Heart left ventricle (tissue), 16 donors: Measurements from ENCODE around the gene PDE6A. TPM values are rescaled to one million over a fixed set of nuclear protein-coding genes. Genes with fewer than 3 reads are reported as not detected.

ENCODE experiments used
- ATAC-seq, 4 donors: fragments of 200-7000 bp; cut with Tn5 transposase; one replicate each; pipeline ENCODE4 v1.9.1; 2020 to 2022; ENCODE audit warnings: moderate library complexity in 4 of 4, mild to moderate bottlenecking in 3 of 4, moderate number of reproducible peaks in 1 of 4
- DNase-seq, 5 donors: peaks; one replicate each; pipeline ENCODE4 v3.0.0-alpha.2; 2020
- H3K27ac ChIP-seq, 12 donors: fragments of 200-600 bp; sonication (generic) in 4 of 12; one replicate each; pipeline versions ENCODE4 v1.5.0 to v1.8.0; 2016 to 2022; ENCODE audit warnings: mild to moderate bottlenecking in 2 of 12
- H3K27me3 ChIP-seq, 9 donors: fragments of 200-600 bp; sonication (generic) in 2 of 9; one replicate each; pipeline versions ENCODE4 v1.5.1 to v1.8.0; 2016 to 2022; ENCODE audit warnings: mild to moderate bottlenecking in 3 of 9
- H3K36me3 ChIP-seq, 9 donors: fragments of 200-600 bp; sonication (generic) in 2 of 9; one replicate each; pipeline versions ENCODE4 v1.5.0 to v1.8.0; 2018 to 2022; ENCODE audit warnings: mild to moderate bottlenecking in 2 of 9
- H3K4me1 ChIP-seq, 12 donors: fragments of 200-600 bp; sonication (generic) in 4 of 12; one replicate each; pipeline versions ENCODE4 v1.5.0 to v1.8.0; 2016 to 2022; ENCODE audit warnings: mild to moderate bottlenecking in 3 of 12
- H3K4me3 ChIP-seq, 12 donors: fragments of 200-600 bp; sonication (generic) in 4 of 12; one replicate each; pipeline versions ENCODE4 v1.5.0 to v1.8.0; 2017 to 2022; ENCODE audit warnings: mild to moderate bottlenecking in 9 of 12, moderate library complexity in 4 of 12
- H3K9me3 ChIP-seq, 12 donors: fragments of 200-600 bp; sonication (generic) in 4 of 12; one replicate each; pipeline versions ENCODE4 v1.5.0 to v1.8.0; 2016 to 2022; ENCODE audit warnings: mild to moderate bottlenecking in 1 of 12
- POLR2A ChIP-seq, 2 donors: fragments of 450-650 bp; IDR thresholded peaks; one replicate each; pipeline ENCODE4 v1.6.1; 2017; ENCODE audit warnings: antibody characterized with exemption in 2 of 2, mild to moderate bottlenecking in 2 of 2, moderate library complexity in 2 of 2
- WGBS, 4 donors: extraction: QIAGEN DNeasy Blood & Tissue Kit in 2 of 4; methylation state at CpG; one replicate each; pipeline versions ENCODE4 v1.1.5 to v1.1.7; 2013 to 2018; 5-methylcytosine and 5-hydroxymethylcytosine counted together
- intact Hi-C, 10 donors: fragments of 100-400 bp; cut with DNase I; formaldehyde crosslinking; loops; one replicate each; pipeline versions ENCODE4 v1.11.1 to v1.14.2; 2022
- polyA plus RNA-seq, 2 donors: library from polyadenylated mRNA; stranded (reverse); fragments of 200-250 nt; gene quantifications; one replicate each; pipeline ENCODE4 v1.2.3, GENCODE V29; 2013
- total RNA-seq, 9 donors: library from RNA; depleted of rRNA in 2 of 9; stranded (reverse); fragments of >200 nt in 2 of 9; fragmentation: NEBNext Ultra II Directional in 3 of 9; extraction: Animal tissue kit (Norgen Biotek cat#: 25700) in 3 of 9; gene quantifications; one replicate each; pipeline versions ENCODE4 v1.1.0 to v1.2.4, GENCODE V29; 2016 to 2023
- TF ChIP-seq, protein P1 (sequence below), 12 donors: fragments of 200-600 bp; sonication (generic) in 4 of 12; IDR thresholded peaks; one replicate each; pipeline versions ENCODE4 v1.5.0 to v1.8.0; 2018 to 2022; ENCODE audit warnings: antibody characterized with exemption in 12 of 12, mild to moderate bottlenecking in 5 of 12
- donor health status: ischemic (EF 13 %, LVEDD 7.1; RV severe dilation, severe dysfunction).
- donor health status: healthy with polysubstance abuse.
- donor health status: DM: no; HTN: yes; CAD: no.
- donor health status: DM: no; HTN: no; CAD: no.
- donor health status: ischemic (EF 25% LVEDD 6.9; RV normal size, moderate dysfunction).
- donor health status: ischemic (EF 25% LVEDD 5.7; RV mildly dilated, moderate dysfunction).
- donor health status: healthy.
- donor health status: DM: yes; HTN: yes; CAD: no.
- donor health status: ischemic (EF 35%, LVEDD 5.7; RV mildly dilated, moderate dysfunction).
- donor health status: nonischemic (EF 11% LVEDD 7.7; RV severe dilation, severe dysfunction).
- donor health status: DM: yes; HTN: yes; CAD: no.
- donor health status: PGD.
- donor health status: ischemic (EF 29% LVEDD 5.4; RV normal size, mild dysfunction).
- donor health status: nonischemic (EF 23%, LVEDD 6.1; RV moderate dilation, normal function).

The PDE6A gene
- total and polyA plus RNA-seq, 11 donors = 0.04 to 0.35 (median 0.11) TPM; not detected in 1

DNA sequence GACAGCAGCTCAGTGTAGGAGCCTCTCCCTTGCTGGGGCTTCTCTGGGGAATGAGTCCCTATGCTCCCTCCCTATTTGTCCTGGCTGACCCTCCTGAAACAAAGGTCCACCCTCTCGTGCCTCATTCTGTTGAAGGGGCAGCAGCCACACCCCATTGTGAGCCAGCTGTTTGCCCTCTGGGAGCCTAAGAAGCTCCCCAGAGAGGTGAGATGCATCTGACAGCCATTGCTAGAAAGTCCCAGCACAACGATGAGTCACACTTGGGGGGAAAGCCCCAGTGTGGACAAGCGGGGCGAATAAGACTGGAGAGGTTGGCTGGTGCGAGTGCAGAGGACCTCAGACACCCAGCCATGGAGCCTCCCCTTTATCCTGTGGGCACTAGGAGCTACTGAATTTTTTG, 113.1 kb downstream of the PDE6A start:
- no peak for ATAC-seq
- 61 to 71% (median 64%) methylated on average over 5 of the region's 5 CpGs for WGBS, 4 donors
- intact Hi-C loops = loop anchor here in 5 of 10 donors (5.0 to 10.0 kb wide), 3 partner anchors 131 to 383 kb away; partner anchors contain the start of gene SLC26A2 (in 1 of the 5)

DNA sequence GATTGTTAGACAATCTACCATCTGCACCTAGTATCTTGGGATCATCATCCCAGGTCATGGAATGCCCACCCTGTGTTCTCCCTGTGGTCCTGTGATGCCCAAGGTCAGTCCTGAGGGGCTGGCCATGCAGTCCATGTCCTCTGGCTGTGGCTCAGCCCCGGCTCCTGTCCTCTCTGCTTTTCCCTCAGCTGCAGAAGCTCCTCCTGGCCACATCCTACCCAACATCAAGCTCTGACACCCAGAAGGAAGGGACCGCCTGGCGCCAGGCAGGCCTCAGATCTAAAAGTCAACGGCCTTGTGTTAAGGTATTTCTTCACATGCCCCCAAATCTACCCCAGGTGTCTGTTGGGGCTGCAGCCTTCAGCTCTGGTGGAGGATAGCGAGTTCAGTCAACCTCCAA, 114.0 kb downstream of the PDE6A start:
- no peak for DNase-seq
- no peak overlapping the region for H3K4me3 ChIP-seq
- intact Hi-C loops = loop anchor here in 5 of 10 donors (5.0 to 10.0 kb wide), 3 partner anchors 132 to 384 kb away; partner anchors contain the start of gene SLC26A2 (in 1 of the 5)
- no peaks in the 10 kb centered on the region for H3K27me3 ChIP-seq
- WGBS, 4 donors = 77 to 90% (median 85%) methylated on average over 5 of the region's 5 CpGs
- TF ChIP-seq, protein P1, sequence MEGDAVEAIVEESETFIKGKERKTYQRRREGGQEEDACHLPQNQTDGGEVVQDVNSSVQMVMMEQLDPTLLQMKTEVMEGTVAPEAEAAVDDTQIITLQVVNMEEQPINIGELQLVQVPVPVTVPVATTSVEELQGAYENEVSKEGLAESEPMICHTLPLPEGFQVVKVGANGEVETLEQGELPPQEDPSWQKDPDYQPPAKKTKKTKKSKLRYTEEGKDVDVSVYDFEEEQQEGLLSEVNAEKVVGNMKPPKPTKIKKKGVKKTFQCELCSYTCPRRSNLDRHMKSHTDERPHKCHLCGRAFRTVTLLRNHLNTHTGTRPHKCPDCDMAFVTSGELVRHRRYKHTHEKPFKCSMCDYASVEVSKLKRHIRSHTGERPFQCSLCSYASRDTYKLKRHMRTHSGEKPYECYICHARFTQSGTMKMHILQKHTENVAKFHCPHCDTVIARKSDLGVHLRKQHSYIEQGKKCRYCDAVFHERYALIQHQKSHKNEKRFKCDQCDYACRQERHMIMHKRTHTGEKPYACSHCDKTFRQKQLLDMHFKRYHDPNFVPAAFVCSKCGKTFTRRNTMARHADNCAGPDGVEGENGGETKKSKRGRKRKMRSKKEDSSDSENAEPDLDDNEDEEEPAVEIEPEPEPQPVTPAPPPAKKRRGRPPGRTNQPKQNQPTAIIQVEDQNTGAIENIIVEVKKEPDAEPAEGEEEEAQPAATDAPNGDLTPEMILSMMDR (IDR thresholded peaks at IDR 0.05) = no peak
- no peak for TF ChIP-seq POLR2A (IDR thresholded peaks at IDR 0.05)
- H3K9me3 ChIP-seq = no peaks in the 10 kb centered on the region
- peaks cover 3 to 83% (median 57%) of the 10 kb centered on the region in 9 donors for H3K36me3 ChIP-seq
- no peak for ATAC-seq
- H3K27ac ChIP-seq = peak overlapping the region in 2 of 12 donors; percentile 0 to 24
- peaks cover 7 to 43% (median 29%) of the 10 kb centered on the region in 12 donors for H3K4me1 ChIP-seq

More for the DNA sequence above, 113.1 kb downstream of the PDE6A start:
- H3K27ac ChIP-seq = peak overlapping the region in 2 of 12 donors; percentile 0 to 24
- no peak for DNase-seq
- peaks cover 3 to 91% (median 65%) of the 10 kb centered on the region in 9 donors for H3K36me3 ChIP-seq
- no peak overlapping the region for H3K4me3 ChIP-seq
- TF ChIP-seq POLR2A (IDR thresholded peaks at IDR 0.05) = no peak
- TF ChIP-seq, protein P1 (IDR thresholded peaks at IDR 0.05) = no peak
- no peaks in the 10 kb centered on the region for H3K27me3 ChIP-seq
- no peaks in the 10 kb centered on the region for H3K9me3 ChIP-seq
- peaks cover 5 to 34% (median 22%) of the 10 kb centered on the region in 12 donors for H3K4me1 ChIP-seq

DNA sequence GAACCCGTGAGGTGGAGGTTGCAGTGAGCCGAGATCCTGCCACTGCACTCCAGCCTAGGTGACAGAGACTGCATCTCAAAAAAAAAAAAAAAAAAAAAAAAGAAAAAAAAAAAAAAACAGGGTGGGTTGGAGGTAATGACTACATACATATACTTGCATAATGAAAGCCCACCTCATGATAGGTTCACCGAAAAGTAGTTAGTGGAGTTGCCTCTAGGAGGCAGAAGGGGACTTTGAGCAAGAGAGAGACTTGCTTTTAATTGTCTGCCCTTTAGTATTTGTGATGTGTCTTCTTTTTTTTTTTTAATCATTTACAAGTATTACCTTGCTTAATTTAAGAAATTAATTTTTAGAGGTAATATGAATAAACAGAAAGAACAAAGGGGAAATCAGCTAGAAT, 114.6 kb downstream of the PDE6A start:
- Histone ChIP-seq H3K36me3 (peaks cover 3 to 80% (median 51%) of the 10 kb centered on the region in 9 donors), H3K9me3 (no peaks in the 10 kb centered on the region), H3K27me3 (no peaks in the 10 kb centered on the region), H3K27ac (peak overlapping the region in 1 of 12 donors; percentile 24), H3K4me3 (no peak overlapping the region), H3K4me1 (peaks cover 12 to 49% (median 35%) of the 10 kb centered on the region in 12 donors)
- DNase-seq (no peak), ATAC-seq (no peak)
- intact Hi-C loops = loop anchor here in 9 of 10 donors (2.0 to 10.0 kb wide), 18 partner anchors 53 to 385 kb away; partner anchors contain the start of genes PPARGC1B (in 6 of the 9) and SLC26A2 (in 1 of the 9)
- no peak for TF ChIP-seq POLR2A (IDR thresholded peaks at IDR 0.05)
- TF ChIP-seq, protein P1 (IDR thresholded peaks at IDR 0.05) = peak in 5 of 12 donors; percentile 8 to 29 (median 21)
- 70 to 96% (median 85%) methylated on average over 3 of the region's 3 CpGs for WGBS, 4 donors

DNA sequence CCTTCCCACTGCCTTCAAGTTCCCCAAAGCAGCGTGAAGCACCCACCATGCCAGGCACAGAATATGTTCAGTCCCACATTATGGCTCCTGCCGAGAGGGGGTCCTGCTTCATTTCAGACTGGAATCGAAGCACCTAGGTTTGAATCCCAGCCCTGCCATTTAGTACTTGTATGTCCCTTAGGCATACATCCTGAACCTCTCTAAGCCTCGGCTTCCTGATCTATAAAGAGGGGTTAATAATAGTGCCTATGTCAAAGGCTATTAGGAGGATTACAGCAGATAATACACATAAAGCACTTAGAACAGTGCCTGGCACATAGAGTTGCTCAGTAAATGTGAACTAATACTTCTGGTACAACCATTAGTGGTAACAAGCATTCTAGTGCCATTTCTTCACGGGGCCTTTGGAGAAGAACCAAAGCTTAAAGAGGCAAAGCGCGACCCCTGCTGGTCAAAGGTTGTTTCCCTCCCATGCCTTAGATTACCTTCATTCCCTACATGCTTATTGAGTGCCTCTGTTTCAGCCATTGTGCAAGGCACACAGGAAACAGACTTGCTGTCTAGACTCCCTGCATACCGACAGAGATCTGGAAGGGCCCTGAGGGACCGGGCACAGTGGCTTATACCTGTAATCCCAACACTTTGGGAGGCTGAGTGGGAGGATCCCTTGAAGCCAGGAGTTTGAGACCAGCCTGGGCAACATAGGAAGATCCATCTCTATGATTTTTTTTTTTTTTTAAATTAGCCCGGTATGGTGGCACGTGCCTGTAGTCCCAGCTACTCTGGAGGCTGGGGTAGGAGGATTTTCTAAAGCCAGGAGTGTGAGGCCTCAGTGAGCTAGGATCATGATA, 116.2 kb downstream of the PDE6A start:
- TF ChIP-seq POLR2A (IDR thresholded peaks at IDR 0.05) = no peak
- TF ChIP-seq, protein P1 (IDR thresholded peaks at IDR 0.05) = peak; percentile 83 to 95 (median 90)
- no peaks in the 10 kb centered on the region for H3K9me3 ChIP-seq
- peak; percentile 83 to 90 (median 86) for DNase-seq
- peak; percentile 43 to 75 (median 62) for ATAC-seq
- intact Hi-C loops = loop anchor here (1.0 to 10.0 kb wide), 21 partner anchors 51 to 192 kb away; partner anchors contain the start of gene PPARGC1B (in 6 of the 10)
- 29 to 34% (median 32%) methylated on average over 11 of the region's 11 CpGs for WGBS, 4 donors
- H3K27me3 ChIP-seq = no peaks in the 10 kb centered on the region
- H3K4me1 ChIP-seq = peaks cover 21 to 65% (median 50%) of the 10 kb centered on the region in 12 donors
- peak overlapping the region in 11 of 12 donors; percentile 57 to 92 (median 84) for H3K27ac ChIP-seq
- H3K36me3 ChIP-seq = peaks cover 0 to 72% (median 40%) of the 10 kb centered on the region in 9 donors
- H3K4me3 ChIP-seq = no peak overlapping the region
